Right forelimb (tissue), 1 donor: ENCODE results near the gene PACS1.
"Not testable (repeated sequence)": the region's sequence is repeated elsewhere in the genome, so short reads cannot be mapped to it uniquely, and the experiment has no call there.

ENCODE experiments used
- DNase-seq: peaks from one replicate; pipeline ENCODE4 v3.0.0-alpha.2; 2018

Gene PACS1

GRCh38 chr11:66231561-66231960 lies 161.5 kb downstream of the PACS1 start:
- no peak for DNase-seq

DNA sequence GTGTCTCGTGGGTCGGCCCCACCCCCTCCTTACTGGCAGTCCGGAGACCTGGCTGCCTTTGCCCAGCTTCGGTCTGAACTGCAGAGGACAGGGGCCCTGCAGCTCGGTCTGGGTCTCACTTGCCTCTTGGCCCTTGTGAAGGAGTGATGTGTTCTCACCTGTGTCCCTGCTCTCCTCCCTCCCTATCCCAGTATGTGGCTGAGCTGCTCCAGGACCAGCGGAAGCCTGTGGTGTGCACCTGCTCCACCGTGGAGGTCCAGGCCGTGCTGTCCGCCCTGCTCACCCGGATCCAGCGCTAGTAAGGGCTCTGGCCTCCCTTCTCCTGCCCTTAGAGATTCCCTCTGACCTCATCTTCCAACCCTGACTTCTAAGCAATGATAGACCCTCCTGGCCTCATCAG lies 162.7 kb downstream of the PACS1 start:
- DNase-seq: no peak

DNA sequence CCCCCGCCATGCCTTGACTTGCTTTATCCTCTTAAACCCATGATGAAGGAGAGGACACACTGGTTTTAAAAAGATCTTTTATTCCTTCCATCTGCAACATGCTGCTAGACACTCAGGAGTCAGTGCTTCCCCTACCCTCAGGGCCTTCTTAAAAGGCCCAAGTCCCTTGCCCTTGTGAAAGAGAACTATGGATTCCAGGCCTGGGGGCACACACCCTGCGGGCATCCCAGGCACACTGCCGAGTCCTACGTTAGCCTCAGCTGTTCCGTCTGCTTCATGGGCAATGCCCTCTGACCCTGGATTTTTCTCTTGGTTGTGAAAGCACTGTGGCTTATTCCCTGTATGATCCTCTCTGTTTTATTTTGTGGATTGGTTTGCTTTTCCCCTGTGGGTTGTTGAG lies 163.2 kb downstream of the PACS1 start:
- no peak for DNase-seq

- no peak for DNase-seq
These were observed 165.1 kb downstream of the PACS1 start for GRCh38 chr11:66235141-66235540.

- no peak for DNase-seq
These were observed 167.8 kb downstream of the PACS1 start for GRCh38 chr11:66237867-66238266.

DNA sequence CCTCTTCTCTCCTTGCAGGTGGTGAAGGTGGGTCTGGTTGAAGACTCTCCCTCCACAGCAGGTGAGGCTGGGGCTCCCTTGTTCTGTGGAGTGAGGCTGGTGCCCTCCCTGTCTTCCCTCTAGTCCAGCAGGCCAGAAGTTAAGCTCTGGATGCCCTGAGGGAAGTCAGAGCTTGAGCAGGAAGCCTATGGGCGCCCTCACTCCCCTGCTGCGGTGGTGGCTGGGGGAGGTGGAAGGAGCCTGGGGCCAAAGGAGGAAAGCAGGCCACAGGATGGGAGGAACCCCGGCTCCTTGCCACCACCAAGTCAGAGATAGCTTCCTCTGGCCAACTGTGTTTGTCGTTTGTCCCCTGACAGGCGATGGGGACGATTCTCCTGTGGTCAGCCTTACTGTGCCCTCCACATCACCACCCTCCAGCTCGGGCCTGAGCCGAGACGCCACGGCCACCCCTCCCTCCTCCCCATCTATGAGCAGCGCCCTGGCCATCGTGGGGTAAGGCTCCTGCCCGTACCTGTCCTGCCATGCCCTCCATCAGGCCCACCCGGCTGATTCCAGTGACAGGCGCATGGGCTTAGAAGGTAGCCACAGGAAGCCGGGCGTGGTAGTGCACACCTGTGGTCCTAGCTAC lies 168.8 kb downstream of the PACS1 start:
- no peak for DNase-seq

GRCh38 chr11:66239511-66239910 lies 169.4 kb downstream of the PACS1 start:
- DNase-seq: no peak

GRCh38 chr11:66239998-66240780 lies 170.1 kb downstream of the PACS1 start:
- no peak for DNase-seq

DNA sequence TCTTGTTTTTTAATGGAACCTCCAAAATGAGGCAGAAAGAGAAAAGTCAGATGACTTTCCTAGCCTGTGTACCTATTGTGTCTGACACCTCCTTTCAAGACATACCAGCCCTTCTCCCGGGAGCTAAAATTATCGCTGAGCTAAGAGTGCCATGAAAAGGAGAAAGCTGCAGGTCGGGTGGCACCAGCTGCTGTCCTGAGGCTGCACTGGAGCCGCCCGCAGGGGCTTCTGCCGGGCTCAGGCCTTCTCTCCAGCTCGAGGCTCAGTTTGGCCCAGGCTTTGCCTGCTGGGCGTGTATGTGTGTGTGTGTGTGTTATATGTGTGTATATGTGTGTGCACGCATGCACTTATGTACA lies 170.7 kb downstream of the PACS1 start:
- no peak for DNase-seq

DNA sequence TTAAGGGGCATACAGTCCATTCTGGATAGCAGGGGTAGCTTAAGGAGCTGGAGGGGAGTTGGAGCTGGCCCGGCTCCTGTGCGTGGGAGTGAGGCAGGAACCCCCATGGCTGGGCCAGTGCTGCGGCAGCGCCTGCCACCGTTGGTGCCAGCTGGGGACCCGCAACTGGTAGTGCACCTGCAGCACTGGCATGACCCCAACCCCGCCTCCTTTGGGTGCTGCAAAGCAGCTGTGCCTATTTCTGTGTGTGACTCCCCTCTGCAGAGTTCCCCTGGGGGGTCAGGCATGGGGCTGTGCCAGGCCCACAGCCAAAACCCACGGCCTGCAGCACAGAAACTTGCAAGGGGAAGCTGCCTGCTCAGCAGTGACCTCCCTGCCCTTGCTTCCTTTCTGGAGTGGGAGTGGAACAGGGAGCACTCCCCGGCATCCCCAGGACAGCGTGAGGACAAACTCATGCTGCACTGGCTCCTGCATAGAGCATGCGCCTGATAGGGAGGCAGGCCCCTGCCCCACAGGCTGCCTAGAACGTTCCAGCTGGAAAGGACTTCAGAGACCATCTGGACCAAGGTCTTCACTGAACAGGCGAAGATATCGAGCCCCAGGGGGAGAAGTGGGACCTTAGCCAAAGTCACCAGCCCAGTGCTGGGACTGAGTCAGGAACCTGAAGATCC lies 172.2 kb downstream of the PACS1 start:
- no peak for DNase-seq

DNA sequence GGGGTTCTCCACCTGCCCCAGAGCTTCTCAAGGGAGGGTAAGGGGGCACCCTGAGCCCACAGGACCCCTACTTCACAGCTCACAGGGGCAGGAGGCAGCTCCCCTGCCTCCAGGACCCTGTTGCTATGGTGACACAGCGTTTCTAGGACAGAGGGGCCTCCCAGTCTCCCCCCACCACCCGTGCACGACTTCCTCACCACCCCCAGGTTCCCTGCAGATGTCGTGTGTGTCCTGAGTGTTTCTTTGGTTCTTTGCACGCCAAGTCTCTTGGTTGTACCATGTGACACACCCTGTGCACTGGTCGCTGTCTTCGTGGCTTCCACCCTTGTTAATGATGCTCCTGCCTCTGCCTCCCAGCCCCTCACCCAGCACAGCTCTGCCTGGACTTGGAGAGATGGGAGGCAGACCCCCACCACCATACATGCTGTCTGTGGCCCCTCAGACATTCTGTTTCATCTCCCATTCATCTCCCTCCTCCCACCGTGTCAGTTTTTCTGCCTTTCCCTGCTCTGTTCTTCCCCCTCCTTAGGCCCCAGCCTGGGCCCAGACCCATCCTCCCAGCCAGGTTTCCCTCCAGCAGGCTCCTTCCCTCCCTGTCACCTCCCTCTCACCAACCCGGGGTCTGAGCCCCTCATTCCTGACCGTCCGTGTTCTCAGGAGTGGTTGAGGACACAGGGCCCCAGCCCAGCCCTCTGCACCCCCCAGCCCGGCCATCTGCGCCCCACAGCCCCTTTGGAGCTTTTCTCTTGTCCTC lies 173.9 kb downstream of the PACS1 start:
- peak; percentile 57 for DNase-seq

DNA sequence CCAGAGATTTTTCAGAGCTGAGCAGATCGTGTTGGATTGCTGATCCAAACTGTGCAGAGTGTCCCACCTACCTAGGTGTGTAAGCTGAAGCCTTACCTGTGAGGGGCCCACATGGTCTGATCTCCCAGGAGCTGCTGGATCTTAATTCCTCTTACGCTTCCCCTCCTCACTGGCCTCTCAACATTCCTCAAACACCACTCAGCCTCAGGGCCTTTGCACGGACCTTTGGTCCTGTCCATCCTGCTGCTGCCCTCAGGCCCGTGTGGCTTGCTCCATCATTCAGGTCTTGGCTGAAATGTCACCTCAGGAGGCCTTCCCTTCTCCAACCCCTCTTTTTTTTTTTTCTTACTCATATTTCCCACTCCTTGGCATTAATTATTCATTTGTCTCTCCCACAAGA lies 177.2 kb downstream of the PACS1 start:
- DNase-seq: no peak

GRCh38 chr11:66247801-66248200 lies 177.7 kb downstream of the PACS1 start:
- no peak for DNase-seq

- no peak for DNase-seq
These were observed 178.8 kb downstream of the PACS1 start for GRCh38 chr11:66248903-66249302.

GRCh38 chr11:66251809-66252208 lies 181.7 kb downstream of the PACS1 start:
- DNase-seq: no peak

DNA sequence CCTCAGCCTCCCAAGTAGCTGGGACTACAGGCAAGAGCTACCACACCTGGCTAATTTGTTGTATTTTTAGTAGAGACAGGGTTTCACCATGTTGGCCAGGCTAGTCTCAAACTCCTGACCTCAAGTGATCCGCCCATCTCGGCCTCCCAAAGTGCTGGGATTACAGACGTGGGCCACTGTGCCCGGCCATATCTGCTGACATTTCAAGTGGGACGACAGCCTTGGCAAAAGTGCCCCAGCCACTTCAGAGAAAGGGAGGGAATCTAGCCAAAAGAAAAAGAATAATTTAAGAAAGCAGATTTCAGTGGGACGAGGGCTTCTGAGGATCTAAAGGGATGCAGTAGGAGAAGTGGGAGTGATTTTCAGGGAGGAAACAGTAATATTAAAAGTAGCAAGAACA lies 183.0 kb downstream of the PACS1 start:
- not testable (repeated sequence) for DNase-seq

DNA sequence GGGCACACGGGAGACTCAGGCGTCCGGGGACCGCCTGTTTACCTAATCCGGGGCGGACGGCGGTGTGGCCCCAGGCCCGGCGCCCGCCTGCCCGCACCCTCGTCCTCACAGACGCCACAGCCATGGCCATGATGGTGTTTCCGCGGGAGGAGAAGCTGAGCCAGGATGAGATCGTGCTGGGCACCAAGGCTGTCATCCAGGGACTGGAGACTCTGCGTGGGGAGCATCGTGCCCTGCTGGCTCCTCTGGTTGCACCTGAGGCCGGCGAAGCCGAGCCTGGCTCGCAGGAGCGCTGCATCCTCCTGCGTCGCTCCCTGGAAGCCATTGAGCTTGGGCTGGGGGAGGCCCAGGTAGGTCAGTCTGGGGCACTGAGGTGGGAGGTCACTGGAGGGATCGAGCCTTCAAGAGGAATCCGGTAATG lies 188.4 kb downstream of the PACS1 start:
- DNase-seq: no peak

- DNase-seq: no peak
These were observed 189.2 kb downstream of the PACS1 start for GRCh38 chr11:66259225-66259624.

DNA sequence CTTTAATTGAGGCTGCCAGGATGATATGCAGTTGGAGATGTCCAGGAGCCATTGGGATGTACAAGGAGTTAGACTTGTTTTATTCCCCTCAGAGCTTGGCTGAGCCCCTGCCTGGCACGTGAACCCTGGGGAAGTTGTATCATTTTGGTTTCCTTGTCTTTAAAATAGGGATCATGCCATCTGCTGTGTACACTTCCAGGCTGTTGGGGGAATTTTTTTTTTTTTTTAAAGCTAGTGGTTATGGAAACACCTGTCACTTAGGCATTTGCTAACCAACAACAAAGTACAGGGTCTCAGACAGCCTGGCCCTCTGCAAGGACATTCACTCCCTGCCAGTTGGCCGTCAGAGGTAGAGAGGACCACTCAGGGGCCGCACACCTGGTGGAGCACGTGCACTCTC lies 189.9 kb downstream of the PACS1 start:
- no peak for DNase-seq

DNA sequence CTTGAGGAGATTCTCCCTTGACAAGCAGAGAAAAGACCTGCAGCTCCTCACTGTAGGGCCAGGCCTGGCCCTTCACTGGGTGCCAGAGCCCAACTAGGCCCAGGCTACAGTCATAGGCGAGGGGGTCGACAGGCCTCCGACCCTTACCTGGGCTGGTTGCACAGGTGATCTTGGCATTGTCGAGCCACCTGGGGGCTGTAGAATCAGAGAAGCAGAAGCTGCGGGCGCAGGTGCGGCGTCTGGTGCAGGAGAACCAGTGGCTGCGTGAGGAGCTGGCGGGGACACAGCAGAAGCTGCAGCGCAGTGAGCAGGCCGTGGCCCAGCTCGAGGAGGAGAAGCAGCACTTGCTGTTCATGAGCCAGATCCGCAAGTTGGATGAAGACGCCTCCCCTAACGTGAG lies 191.5 kb downstream of the PACS1 start:
- DNase-seq: no peak

DNA sequence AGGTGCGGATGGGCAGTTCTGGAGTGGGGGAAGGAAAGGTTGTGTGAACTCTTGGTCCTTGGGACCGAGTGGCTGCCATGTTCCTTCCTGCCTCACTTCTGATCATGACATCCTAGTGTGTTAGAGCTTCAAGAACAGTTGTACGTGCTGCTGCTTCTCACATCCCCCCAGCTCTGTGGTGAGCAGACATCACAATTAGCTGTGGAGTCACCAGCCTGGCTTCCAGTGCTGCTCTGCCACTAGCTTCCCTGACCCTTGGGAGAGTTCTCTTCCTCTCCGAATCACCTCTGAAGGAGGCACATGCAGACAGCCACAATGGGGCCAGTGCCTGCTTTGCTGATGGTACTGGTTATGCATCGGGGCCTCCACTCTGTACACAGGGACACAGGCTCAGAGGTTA lies 192.1 kb downstream of the PACS1 start:
- no peak for DNase-seq

DNA sequence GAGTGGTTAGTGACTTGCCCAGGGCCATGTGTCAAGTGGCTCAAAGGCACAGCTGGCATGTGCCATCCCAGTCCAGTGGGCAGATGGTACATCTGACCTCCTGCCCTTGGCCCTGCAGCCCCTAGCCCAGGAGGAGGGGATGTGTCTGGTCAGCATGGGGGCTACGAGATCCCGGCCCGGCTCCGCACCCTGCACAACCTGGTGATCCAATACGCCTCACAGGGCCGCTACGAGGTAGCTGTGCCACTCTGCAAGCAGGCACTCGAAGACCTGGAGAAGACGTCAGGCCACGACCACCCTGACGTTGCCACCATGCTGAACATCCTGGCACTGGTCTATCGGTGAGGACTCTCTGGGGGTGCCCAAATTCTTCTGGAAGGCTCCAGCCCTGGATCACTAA lies 192.6 kb downstream of the PACS1 start:
- no peak for DNase-seq

DNA sequence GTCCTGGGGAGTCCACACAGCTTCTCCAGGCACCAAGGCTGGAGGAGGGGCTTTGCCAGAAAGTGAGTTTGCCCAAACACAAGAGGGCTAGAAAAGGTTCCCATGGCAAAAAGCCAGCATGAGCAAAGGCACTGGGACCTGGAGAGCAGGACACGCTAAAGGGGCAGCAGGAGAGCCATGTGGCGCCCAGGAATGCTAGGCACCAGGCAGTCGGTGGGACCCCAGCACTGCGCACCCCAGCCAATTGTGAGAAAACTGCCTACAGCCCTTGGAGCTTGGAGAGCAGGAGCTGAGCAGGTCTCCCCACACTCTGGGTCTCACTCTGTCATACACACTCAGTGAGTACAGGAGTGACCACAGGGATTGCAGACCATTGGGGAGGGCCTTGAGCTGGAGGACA lies 193.2 kb downstream of the PACS1 start:
- no peak for DNase-seq

GRCh38 chr11:66263785-66264184 lies 193.7 kb downstream of the PACS1 start:
- DNase-seq: no peak
